Heart right ventricle (tissue), 16 donors: Measurements from ENCODE around the gene GSPT1. TPM values are rescaled to one million over a fixed set of nuclear protein-coding genes. Genes with fewer than 3 reads are reported as not detected.

Experiments used
- ATAC-seq, 8 donors: fragments of 200-7000 bp; cut with Tn5 transposase; one replicate each; pipeline ENCODE4 v1.9.1; 2020; ENCODE audit warnings: mild to moderate bottlenecking in 8 of 8, moderate library complexity in 8 of 8, moderate number of reproducible peaks in 1 of 8
- DNase-seq, 2 donors: peaks; one replicate each; pipeline ENCODE4 v3.0.0-alpha.2; 2020
- H3K27ac ChIP-seq, 10 donors: fragments of 200-600 bp; sonication (generic) in 2 of 10; one replicate each; pipeline versions ENCODE4 v1.5.0 to v1.8.0; 2020 to 2022; ENCODE audit warnings: mild to moderate bottlenecking in 3 of 10
- H3K27me3 ChIP-seq, 7 donors: fragments of 200-600 bp; one replicate each; pipeline ENCODE4 v1.8.0; 2021 to 2022; ENCODE audit warnings: mild to moderate bottlenecking in 2 of 7
- H3K36me3 ChIP-seq, 9 donors: fragments of 200-600 bp; sonication (generic) in 1 of 9; one replicate each; pipeline versions ENCODE4 v1.5.0 to v1.8.0; 2020 to 2022; ENCODE audit warnings: mild to moderate bottlenecking in 2 of 9
- H3K4me1 ChIP-seq, 9 donors: fragments of 200-600 bp; sonication (generic) in 1 of 9; one replicate each; pipeline versions ENCODE4 v1.5.0 to v1.8.0; 2020 to 2022; ENCODE audit warnings: mild to moderate bottlenecking in 4 of 9
- H3K4me3 ChIP-seq, 10 donors: fragments of 200-600 bp; sonication (generic) in 2 of 10; one replicate each; pipeline versions ENCODE4 v1.5.0 to v1.8.0; 2020 to 2022; ENCODE audit warnings: mild to moderate bottlenecking in 7 of 10, moderate library complexity in 2 of 10
- H3K9me3 ChIP-seq, 11 donors: fragments of 200-600 bp in 10 of 11; sonication (generic) in 2 of 11; one replicate each; pipeline versions ENCODE4 v1.5.0 to v1.8.0; 2013 to 2022; ENCODE audit warnings: mild to moderate bottlenecking in 2 of 11, control low read depth in 1 of 11, moderate library complexity in 1 of 11
- WGBS, 2 donors: extraction: QIAGEN DNeasy Blood & Tissue Kit; methylation state at CpG; one replicate each; pipeline ENCODE4 v1.1.7; 2013; ENCODE audit warnings: inconsistent platforms in 1 of 2; 5-methylcytosine and 5-hydroxymethylcytosine counted together
- intact Hi-C, 10 donors: fragments of 100-400 bp; cut with DNase I; formaldehyde crosslinking; loops; one replicate each; pipeline versions ENCODE4 v1.11.1 to v1.14.2; 2022
- polyA plus RNA-seq, 2 donors: library from polyadenylated mRNA; stranded (reverse); fragments of 200-250 nt; gene quantifications; one replicate each; pipeline ENCODE4 v1.2.3, GENCODE V29; 2013
- total RNA-seq, 10 donors: library from RNA; stranded (reverse); fragmentation: NEBNext Ultra II Directional in 3 of 10; extraction: Animal tissue kit (Norgen Biotek cat#: 25700) in 3 of 10; gene quantifications; one replicate each; pipeline versions ENCODE4 v1.2.1 to v1.2.4, GENCODE V29; 2021 to 2023
- TF ChIP-seq, protein P1 (sequence below), 9 donors: fragments of 200-600 bp; sonication (generic) in 2 of 9; IDR thresholded peaks; one replicate each; pipeline versions ENCODE4 v1.5.0 to v1.8.0; 2021 to 2022; ENCODE audit warnings: antibody characterized with exemption in 9 of 9, mild to moderate bottlenecking in 5 of 9, moderate library complexity in 1 of 9
- donor health status: Arrhythmogenic right ventricular cardiomyopathy.
- donor health status: ischemic (EF 13 %, LVEDD 7.1; RV severe dilation, severe dysfunction).
- donor health status: healthy with polysubstance abuse.
- donor health status: DM: no; HTN: yes; CAD: no.
- donor health status: DM: no; HTN: no; CAD: no.
- donor health status: ischemic (EF 25% LVEDD 6.9; RV normal size, moderate dysfunction).
- donor health status: ischemic (EF 25% LVEDD 5.7; RV mildly dilated, moderate dysfunction).
- donor health status: healthy.
- donor health status: DM: yes; HTN: yes; CAD: no.
- donor health status: Ischemic cardiomyopathy.
- donor health status: ischemic (EF 35%, LVEDD 5.7; RV mildly dilated, moderate dysfunction).
- donor health status: nonischemic (EF 11% LVEDD 7.7; RV severe dilation, severe dysfunction).
- donor health status: DM: yes; HTN: yes; CAD: no.
- donor health status: PGD.
- donor health status: ischemic (EF 29% LVEDD 5.4; RV normal size, mild dysfunction).
- donor health status: nonischemic (EF 23%, LVEDD 6.1; RV moderate dilation, normal function).

Gene GSPT1
- total and polyA plus RNA-seq, 12 donors = 17.0 to 117 (median 92.3) TPM

DNA sequence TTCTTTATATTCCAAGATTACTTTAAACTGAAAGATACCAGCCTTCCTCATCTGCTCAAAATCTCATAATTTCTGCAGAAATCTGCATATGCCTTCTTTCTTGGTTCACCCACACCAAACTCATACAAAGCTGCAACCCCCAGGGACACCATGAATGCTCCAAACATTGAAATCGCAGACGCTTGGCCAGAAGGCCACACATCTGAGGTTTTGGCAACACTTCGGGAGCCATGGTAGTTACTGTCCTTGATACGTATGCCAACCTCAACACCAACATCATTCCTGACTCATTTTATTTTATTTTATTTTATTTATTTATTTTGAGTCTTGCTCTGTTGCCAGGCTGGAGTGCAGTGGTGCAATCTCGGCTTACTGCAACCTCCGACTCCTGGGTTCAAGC is 11.8 kb downstream of the GSPT1 start:
- H3K9me3 ChIP-seq = no peaks in the 10 kb centered on the region
- peaks cover 0 to 29% (median 0%) of the 10 kb centered on the region in 9 donors for H3K36me3 ChIP-seq
- intact Hi-C loops = no loop called here
- no peaks in the 10 kb centered on the region for H3K27me3 ChIP-seq
- H3K4me1 ChIP-seq = peaks cover 0 to 39% (median 26%) of the 10 kb centered on the region in 9 donors
- DNase-seq = no peak
- TF ChIP-seq, protein P1, sequence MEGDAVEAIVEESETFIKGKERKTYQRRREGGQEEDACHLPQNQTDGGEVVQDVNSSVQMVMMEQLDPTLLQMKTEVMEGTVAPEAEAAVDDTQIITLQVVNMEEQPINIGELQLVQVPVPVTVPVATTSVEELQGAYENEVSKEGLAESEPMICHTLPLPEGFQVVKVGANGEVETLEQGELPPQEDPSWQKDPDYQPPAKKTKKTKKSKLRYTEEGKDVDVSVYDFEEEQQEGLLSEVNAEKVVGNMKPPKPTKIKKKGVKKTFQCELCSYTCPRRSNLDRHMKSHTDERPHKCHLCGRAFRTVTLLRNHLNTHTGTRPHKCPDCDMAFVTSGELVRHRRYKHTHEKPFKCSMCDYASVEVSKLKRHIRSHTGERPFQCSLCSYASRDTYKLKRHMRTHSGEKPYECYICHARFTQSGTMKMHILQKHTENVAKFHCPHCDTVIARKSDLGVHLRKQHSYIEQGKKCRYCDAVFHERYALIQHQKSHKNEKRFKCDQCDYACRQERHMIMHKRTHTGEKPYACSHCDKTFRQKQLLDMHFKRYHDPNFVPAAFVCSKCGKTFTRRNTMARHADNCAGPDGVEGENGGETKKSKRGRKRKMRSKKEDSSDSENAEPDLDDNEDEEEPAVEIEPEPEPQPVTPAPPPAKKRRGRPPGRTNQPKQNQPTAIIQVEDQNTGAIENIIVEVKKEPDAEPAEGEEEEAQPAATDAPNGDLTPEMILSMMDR (IDR thresholded peaks at IDR 0.05) = no peak
- 90 to 94% methylated on average over 6 of the region's 6 CpGs for WGBS, 2 donors
- no peak for ATAC-seq
- no peak overlapping the region for H3K4me3 ChIP-seq
- H3K27ac ChIP-seq = no peak overlapping the region

DNA sequence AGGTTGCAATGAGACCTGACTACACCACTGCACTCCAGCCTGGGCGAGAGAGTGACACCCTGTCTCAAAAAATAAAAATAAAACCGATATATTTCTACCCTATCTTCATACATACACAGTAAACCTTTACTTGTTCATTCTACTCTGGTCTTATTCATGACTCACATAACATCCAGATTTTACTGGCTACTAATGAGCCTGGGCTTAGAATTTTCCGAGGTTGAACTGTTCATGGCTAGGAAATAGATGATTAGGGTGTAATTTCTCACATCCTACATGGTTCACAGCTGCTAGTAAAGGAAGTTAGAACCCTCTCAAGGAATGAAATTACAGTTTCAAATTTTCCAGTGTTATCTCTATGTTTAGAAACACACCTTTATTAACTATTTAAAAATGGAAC is 14.7 kb downstream of the GSPT1 start:
- Histone ChIP-seq H3K9me3 (no peaks in the 10 kb centered on the region), H3K36me3 (peaks cover 0 to 39% (median 0%) of the 10 kb centered on the region in 9 donors), H3K27ac (no peak overlapping the region), H3K4me3 (no peak overlapping the region), H3K27me3 (no peaks in the 10 kb centered on the region), H3K4me1 (peaks cover 0 to 42% (median 17%) of the 10 kb centered on the region in 9 donors)
- 66 to 71% methylated on average over 3 of the region's 3 CpGs for WGBS, 2 donors
- TF ChIP-seq, protein P1 (IDR thresholded peaks at IDR 0.05) = no peak
- DNase-seq (no peak), ATAC-seq (peak in 2 of 8 donors; percentile 16 to 25)
- intact Hi-C loops = no loop called here

DNA sequence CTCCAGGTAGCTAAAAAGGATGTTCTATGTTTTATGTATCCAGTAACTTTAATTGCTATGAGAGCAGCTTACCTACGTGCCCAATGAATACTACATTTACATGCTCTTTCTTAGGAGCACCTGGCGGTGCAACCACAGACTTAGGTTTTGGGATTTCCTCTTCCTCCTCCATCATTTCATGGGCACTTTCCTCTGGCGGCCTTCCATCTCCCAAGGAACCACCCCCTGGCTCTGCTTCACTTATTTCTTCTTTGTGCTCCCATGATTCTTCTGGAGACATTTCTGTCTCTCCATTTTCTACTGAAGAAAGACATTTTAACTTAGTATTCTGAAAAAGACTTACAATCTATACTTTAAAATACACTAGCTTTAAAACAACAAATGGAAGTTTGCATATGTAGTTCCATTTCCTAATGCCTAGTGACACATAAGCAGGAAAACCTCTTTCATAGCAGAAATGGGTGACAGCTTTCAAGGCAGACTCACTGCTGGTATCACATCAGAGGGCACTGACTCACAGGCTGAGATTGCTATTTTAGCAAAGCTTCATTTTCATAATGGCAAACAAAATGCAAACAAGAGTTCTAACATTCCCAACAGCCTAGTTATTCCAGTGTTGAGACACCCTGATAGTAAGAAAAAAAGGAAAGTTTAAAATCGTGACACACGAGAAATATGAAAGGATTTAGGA is 19.1 kb downstream of the GSPT1 start:
- 88 to 90% methylated on average over 5 of the region's 5 CpGs for WGBS, 2 donors
- Histone ChIP-seq H3K27ac (peak overlapping the region in 1 of 10 donors; percentile 10), H3K36me3 (peaks cover 0 to 65% (median 4%) of the 10 kb centered on the region in 9 donors)

DNA sequence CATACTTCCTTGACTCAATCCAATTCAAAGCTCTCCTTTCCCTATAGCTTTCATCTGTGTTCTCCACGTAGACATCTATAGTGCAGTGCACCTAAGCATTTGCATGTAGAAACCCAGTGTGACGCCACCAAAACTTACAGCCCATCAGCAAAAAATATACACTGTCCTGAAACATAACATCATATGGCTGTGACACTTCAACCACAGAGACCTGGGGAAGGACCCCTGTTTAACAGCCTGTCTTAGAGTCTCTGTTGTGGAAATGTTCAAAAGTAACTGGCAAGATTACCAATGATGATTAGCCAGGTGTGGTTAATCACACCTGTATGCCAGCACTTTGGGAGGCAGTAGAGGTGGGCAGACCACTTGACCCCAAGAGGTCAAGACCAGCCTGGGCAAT is 22.2 kb downstream of the GSPT1 start:
- H3K36me3 ChIP-seq = peaks cover 0 to 90% (median 15%) of the 10 kb centered on the region in 9 donors
- no peak overlapping the region for H3K27ac ChIP-seq
- no peaks in the 10 kb centered on the region for H3K9me3 ChIP-seq
- no peak for DNase-seq
- H3K4me3 ChIP-seq = no peak overlapping the region
- 97 to 98% methylated on average over 2 of the region's 2 CpGs for WGBS, 2 donors
- H3K27me3 ChIP-seq = no peaks in the 10 kb centered on the region
- TF ChIP-seq, protein P1 (IDR thresholded peaks at IDR 0.05) = no peak
- H3K4me1 ChIP-seq = peaks cover 0 to 15% (median 0%) of the 10 kb centered on the region in 9 donors
- no peak for ATAC-seq
- intact Hi-C loops = no loop called here

More for the DNA sequence above, 19.1 kb downstream of the GSPT1 start:
- Histone ChIP-seq H3K27me3 (no peaks in the 10 kb centered on the region), H3K9me3 (no peaks in the 10 kb centered on the region), H3K4me1 (peaks cover 0 to 35% (median 13%) of the 10 kb centered on the region in 9 donors), H3K4me3 (no peak overlapping the region)
- DNase-seq (no peak), ATAC-seq (no peak)
- intact Hi-C loops = no loop called here
- TF ChIP-seq, protein P1 (IDR thresholded peaks at IDR 0.05) = no peak
